ENCODE data around the gene FKBP2.

GRCh38 chr11:64291262-64291751, 50.4 kb downstream of the FKBP2 start, which contains the start of gene KCNK4:
- TF ChIP-seq POLR2AphosphoS5 (IDR thresholded peaks at IDR 0.05) (no peak), CTCF (IDR thresholded peaks at IDR 0.05) (no peak), POLR2A (IDR thresholded peaks at IDR 0.05) (no peak)

Measured in sigmoid colon (tissue), 4 donors.